Measurements from ENCODE around the gene PEAR1. TPM values are rescaled to one million over a fixed set of nuclear protein-coding genes. Genes with fewer than 3 reads are reported as not detected.
A peak's percentile ranks its signal among the peaks of the same experiment; 100 is the strongest.

Gene PEAR1
- total RNA-seq, 2 donors from 2014 or later: 7.2 to 10.4 TPM

- intact Hi-C loops (cut with DNase I): no loop called here
- no peak for DNase-seq
- no peak for ATAC-seq
Measured at GRCh38 chr1:156880473-156880872, 13.0 kb upstream of the PEAR1 start.

GRCh38 chr1:156881101-156881500 is 12.4 kb upstream of the PEAR1 start:
- no peak for ATAC-seq
- intact Hi-C loops (cut with DNase I): no loop called here
- DNase-seq: no peak

DNA sequence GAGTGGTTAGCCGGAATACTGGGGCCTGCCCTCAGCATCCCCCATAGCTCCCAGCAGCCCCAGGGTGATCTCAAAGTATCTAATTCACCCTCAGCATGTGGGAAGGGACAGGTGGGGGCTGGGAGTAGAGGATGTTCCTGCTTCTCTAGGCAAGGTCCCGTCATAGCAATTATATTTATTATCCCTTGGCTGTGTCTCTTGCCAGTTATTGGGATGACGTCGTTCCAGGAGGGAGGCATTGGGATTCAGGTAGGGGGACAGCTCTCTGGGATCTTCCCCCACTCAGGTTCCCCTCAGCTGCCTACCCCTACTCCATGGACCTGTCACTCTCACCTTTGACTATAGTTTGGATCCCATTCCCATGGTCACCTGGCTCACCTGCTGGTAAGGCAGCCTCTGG is 11.9 kb upstream of the PEAR1 start:
- no peak for DNase-seq
- intact Hi-C loops (cut with DNase I): no loop called here
- ATAC-seq: no peak

DNA sequence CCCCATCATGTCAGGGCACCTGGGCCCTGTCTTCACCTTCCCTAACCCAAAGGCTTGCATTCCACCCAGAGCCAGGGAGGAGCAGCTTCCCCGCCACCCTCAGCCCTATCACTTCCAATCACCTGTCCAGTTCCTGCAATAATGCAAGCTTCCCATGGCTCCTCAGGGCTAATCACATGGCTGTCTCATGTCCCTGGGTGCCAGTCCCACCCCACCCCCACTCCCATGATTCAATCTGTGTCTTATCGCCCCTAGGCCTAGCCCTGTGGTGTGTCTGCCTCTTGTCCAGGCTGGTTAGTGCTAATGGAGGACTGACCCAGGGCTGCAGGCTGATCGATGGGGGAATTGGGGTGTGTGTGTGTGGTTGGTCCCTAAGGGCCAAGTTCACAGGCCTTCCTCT is 11.0 kb upstream of the PEAR1 start:
- ATAC-seq (no peak), DNase-seq (no peak)
- intact Hi-C loops (cut with DNase I): no loop called here

DNA sequence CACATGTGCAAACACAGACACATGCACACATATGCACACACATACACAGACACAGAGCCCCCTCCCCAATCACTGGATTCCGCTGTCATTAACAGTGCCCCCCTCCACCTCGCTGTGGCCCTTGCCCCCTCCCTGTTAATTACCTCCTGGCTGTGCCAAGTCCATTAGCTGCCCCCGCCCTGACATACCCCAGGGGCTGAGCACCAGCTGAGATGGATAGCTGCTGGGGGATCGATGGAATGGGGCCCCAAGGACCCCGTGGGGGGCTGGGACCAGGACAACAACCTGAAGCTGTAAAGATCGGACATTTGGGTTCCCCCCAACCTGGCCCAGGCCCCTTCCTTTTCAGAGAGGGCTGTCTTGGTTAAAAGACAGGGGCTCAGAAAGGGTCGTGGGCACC is 9.6 kb upstream of the PEAR1 start:
- no peak for DNase-seq

GRCh38 chr1:156884560-156885184 is 8.8 kb upstream of the PEAR1 start:
- no peak for ATAC-seq
- no peak for DNase-seq
- intact Hi-C loops (cut with DNase I): no loop called here

More for the DNA sequence above, 9.6 kb upstream of the PEAR1 start:
- no peak for ATAC-seq
- intact Hi-C loops (cut with DNase I): no loop called here

GRCh38 chr1:156885314-156885713 is 8.2 kb upstream of the PEAR1 start:
- ATAC-seq (no peak), DNase-seq (no peak)
- intact Hi-C loops (cut with DNase I): no loop called here

GRCh38 chr1:156885880-156886355 is 7.6 kb upstream of the PEAR1 start:
- ATAC-seq: no peak
- DNase-seq: no peak
- intact Hi-C loops (cut with DNase I): no loop called here

- DNase-seq (no peak), ATAC-seq (no peak)
- intact Hi-C loops (cut with DNase I): no loop called here
Measured at GRCh38 chr1:156886583-156887281, 6.8 kb upstream of the PEAR1 start.

DNA sequence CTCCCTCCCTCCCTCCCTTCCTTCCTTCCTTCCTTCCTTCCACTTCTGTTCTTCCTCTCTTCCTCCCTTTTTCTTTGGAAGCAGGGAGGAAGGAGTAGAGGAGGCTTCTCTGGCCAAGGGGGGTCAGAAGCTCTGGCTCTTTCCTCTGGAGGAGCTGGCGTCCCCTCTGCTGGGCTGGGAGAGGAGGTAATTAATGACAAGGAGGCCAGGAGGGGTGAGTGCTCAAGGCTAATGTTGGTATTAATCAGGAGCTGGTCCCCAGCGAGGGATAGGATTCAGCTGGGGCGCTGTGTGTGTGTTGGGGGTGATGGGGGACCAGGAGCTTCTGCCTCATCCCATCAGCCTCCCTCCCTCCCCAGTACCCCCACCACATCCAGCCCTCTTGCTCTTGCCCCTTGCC is 6.2 kb upstream of the PEAR1 start:
- no peak for DNase-seq
- intact Hi-C loops (cut with DNase I): no loop called here
- ATAC-seq: no peak

DNA sequence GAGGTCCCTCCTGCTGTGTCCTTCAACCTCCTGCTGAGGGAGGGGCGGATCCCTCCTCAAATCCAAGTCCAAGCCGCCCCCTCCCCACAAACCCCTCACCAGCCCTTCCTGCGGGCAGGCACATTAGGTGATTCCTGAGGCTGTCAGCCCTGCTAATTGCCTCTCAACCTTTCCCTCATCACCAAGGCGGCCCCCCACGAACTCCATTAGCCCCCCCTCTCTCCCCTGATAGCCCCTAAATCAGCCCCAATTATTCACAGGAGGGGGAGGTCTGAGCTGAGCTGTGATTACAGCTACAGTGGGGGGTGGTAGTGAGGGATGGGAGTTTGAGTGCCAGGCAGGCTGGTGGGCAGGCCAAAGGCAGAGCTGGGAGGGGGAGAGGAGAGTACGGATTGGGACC is 5.8 kb upstream of the PEAR1 start:
- ATAC-seq: no peak
- intact Hi-C loops (cut with DNase I): no loop called here
- DNase-seq: no peak

- peak; percentile 11 to 23 for ATAC-seq
- DNase-seq: peak; percentile 88
- intact Hi-C loops (cut with DNase I): loop anchor here (1.0 to 5.0 kb wide), 4 partner anchors 37 to 201 kb away; no protein-coding TSS in a partner anchor
Measured at GRCh38 chr1:156889802-156890580, 3.5 kb upstream of the PEAR1 start.

DNA sequence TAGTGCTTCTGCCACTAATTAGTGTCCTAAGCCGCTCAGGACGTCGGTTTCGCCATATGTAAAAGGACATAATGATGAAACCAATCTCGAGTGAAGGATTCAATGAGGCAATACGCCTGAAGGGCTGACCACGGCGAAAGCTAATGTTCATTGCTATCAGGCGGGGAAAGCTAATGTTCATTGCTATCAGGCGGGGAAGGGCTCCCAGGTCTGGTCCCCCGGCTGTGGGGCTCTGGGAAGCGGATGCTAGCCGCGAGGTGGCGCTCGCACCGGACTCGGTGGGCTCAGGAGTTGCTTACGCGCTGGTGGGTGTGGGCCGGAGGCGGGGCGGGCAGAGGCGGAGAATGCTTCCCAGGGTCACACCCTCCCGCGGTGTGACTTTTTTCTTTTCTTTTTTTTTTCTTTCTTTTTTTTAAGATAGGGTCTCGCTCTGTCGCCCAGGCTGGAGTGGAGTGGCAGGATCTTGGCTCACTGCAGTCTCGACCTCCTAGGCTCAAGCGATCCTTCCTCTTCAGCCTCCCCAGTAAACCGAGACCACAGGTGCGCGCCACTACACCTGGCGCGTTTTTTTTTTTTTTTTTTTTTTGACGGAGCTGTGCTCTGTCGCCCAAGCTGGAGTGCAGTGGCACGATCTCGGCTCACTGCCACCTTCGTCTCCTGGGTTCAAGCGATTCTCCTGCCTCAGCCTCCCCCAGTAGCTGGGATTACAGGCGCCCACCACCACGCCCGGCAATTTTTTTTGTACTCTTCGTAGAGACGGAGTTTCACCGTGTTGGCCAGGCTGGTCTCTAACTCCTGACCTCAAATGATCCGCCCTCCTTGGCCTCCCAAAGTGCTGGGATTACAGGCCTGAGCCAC is 1.1 kb upstream of the PEAR1 start:
- intact Hi-C loops (cut with DNase I): loop anchor here (2.0 to 5.0 kb wide), 3 partner anchors 28 to 55 kb away; partner anchors contain the start of gene LRRC71 (in 1 of the 2)
- DNase-seq: peak; percentile 96
- peak; percentile 85 to 88 for ATAC-seq

GRCh38 chr1:156894001-156894400 is 483 bp downstream of the PEAR1 start:
- DNase-seq: no peak
- intact Hi-C loops (cut with DNase I): loop anchor here (5.0 kb wide), 2 partner anchors 33 to 57 kb away; no protein-coding TSS in a partner anchor
- no peak for ATAC-seq

- peak; percentile 63 for DNase-seq
- intact Hi-C loops (cut with DNase I): loop anchor here (5.0 kb wide), 2 partner anchors 32 to 58 kb away; no protein-coding TSS in a partner anchor
- ATAC-seq: peak; percentile 8 to 24
Measured at GRCh38 chr1:156894711-156895454, 1.4 kb downstream of the PEAR1 start.

GRCh38 chr1:156895455-156895812 is 1.9 kb downstream of the PEAR1 start:
- DNase-seq (no peak), ATAC-seq (no peak)
- intact Hi-C loops (cut with DNase I): no loop called here

DNA sequence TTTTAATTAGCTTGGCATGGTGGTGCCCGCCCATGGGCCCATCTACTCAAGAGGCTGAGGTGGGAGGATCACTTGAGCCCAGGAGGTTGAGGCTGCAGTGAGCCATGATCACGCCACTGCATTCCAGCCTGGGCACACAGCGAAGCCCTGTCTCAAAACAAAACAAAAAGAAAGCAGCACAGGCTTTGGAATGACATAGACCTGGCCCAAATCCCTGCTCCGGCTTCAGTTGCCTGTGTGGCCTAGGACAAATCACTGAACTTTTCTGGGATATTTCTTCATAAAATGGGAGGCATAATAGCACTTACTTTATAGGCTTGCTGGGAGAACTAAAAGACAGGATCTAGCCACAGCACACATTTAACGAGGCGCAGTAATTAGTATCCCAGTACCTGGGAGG is 2.4 kb downstream of the PEAR1 start:
- intact Hi-C loops (cut with DNase I): no loop called here
- no peak for DNase-seq
- no peak for ATAC-seq

DNA sequence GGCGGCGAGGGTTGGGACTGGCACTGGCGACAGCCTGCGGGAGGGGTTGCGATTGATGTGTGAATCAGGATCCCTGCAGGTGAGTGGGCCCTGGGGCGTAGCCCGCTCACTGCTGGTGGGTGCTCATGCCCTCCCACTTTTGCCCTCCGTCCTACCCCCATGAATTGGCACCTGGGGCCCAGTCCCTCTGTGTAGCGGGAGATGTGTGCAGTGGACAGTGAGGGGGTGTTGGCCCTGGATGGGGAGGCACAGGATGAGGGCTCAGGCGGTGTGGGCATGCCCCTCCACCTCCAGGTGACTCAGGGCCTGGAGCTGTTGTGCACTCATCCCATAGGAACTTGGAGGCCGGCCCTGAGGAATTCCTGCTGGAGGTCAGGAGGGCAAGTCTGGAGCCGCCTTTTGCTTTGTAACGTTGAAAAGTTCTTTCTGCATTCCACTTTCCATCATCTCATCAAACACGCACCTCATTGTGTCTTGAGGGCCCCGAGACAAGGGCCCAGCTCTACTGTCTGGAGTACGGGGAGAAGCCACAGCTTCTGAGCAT is 3.0 kb downstream of the PEAR1 start:
- DNase-seq (peak; percentile 65), ATAC-seq (peak in 1 of 2 donors; percentile 36)
- intact Hi-C loops (cut with DNase I): no loop called here
